ENCODE measurements around the gene TMEM134. TPM values are rescaled to one million over a fixed set of nuclear protein-coding genes. Genes with fewer than 3 reads are reported as not detected.

Gene TMEM134
- total and polyA plus RNA-seq, 9 of the 15 experiments (the other 6 are each of a cell fraction or from before 2014, with no cell fraction given): 0.63 to 48.4 (median 10.7) TPM

DNA sequence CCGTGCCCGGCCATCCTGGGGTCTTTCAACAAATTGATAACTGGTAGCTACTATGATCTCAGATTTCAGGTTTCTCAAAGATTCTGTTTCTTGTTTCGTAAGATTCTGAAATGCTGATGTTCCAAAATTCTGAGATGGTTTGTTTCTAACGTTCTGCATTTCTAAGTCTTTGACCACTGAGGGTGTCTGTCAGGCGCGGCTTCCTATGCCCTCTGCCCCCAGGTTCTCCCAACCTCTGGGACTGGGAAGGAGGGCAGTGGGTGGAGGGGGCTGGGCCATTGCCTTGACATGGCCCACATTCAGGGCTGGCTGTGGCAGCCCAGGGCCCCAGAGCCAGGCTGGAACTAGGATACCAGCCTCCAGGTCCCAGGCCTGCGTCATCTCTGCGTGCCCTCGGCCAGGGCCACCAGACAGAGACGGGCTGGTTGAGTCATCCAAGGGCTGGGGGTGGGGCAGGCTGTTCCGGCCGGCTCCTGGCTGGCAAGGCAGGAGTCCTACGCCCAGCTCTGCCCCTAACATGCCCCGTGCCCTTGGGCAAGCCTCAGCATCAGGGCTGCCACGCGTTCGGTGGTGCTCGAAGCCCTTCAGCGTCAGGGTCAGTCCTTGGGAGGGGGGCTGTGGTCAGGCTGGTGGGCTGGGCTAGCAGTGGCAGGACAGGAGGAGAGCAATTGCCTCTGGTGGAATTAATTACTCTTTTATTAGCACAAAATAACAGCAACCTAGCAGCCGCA, 5.2 kb downstream of the TMEM134 start (continued):
- TF ChIP-seq, protein P1, sequence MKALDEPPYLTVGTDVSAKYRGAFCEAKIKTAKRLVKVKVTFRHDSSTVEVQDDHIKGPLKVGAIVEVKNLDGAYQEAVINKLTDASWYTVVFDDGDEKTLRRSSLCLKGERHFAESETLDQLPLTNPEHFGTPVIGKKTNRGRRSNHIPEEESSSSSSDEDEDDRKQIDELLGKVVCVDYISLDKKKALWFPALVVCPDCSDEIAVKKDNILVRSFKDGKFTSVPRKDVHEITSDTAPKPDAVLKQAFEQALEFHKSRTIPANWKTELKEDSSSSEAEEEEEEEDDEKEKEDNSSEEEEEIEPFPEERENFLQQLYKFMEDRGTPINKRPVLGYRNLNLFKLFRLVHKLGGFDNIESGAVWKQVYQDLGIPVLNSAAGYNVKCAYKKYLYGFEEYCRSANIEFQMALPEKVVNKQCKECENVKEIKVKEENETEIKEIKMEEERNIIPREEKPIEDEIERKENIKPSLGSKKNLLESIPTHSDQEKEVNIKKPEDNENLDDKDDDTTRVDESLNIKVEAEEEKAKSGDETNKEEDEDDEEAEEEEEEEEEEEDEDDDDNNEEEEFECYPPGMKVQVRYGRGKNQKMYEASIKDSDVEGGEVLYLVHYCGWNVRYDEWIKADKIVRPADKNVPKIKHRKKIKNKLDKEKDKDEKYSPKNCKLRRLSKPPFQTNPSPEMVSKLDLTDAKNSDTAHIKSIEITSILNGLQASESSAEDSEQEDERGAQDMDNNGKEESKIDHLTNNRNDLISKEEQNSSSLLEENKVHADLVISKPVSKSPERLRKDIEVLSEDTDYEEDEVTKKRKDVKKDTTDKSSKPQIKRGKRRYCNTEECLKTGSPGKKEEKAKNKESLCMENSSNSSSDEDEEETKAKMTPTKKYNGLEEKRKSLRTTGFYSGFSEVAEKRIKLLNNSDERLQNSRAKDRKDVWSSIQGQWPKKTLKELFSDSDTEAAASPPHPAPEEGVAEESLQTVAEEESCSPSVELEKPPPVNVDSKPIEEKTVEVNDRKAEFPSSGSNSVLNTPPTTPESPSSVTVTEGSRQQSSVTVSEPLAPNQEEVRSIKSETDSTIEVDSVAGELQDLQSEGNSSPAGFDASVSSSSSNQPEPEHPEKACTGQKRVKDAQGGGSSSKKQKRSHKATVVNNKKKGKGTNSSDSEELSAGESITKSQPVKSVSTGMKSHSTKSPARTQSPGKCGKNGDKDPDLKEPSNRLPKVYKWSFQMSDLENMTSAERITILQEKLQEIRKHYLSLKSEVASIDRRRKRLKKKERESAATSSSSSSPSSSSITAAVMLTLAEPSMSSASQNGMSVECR (CRISPR knock-in tag; IDR thresholded peaks at IDR 0.05): no peak; the same call in 1 of the 2 replicates
- TF ChIP-seq KAT2B (IDR thresholded peaks at IDR 0.05; ENCODE audit: low read depth, low read length) (no peak), JUN (IDR thresholded peaks at IDR 0.05; ENCODE audit: borderline replicate concordance, low read depth, low read length) (peak; percentile 91), JUN (CRISPR knock-in tag; IDR thresholded peaks at IDR 0.05; ENCODE audit: borderline replicate concordance) (no peak), HDAC6 (IDR thresholded peaks at IDR 0.05; ENCODE audit: low read depth, low read length) (no peak), ASH1L (IDR thresholded peaks at IDR 0.05; ENCODE audit: borderline replicate concordance, low read depth, partially characterized antibody) (no peak), POLR2H (tag; IDR thresholded peaks at IDR 0.05; ENCODE audit: low read depth) (peak; percentile 46; the same call in 1 of the 2 replicates), EGR1 (conservative IDR thresholded peaks at IDR 0.05) (no peak), GTF2E2 (tag; IDR thresholded peaks at IDR 0.05) (no peak), MEIS2 (IDR thresholded peaks at IDR 0.05; ENCODE audit: partially characterized antibody) (no peak)
- TF ChIP-seq, protein P2, sequence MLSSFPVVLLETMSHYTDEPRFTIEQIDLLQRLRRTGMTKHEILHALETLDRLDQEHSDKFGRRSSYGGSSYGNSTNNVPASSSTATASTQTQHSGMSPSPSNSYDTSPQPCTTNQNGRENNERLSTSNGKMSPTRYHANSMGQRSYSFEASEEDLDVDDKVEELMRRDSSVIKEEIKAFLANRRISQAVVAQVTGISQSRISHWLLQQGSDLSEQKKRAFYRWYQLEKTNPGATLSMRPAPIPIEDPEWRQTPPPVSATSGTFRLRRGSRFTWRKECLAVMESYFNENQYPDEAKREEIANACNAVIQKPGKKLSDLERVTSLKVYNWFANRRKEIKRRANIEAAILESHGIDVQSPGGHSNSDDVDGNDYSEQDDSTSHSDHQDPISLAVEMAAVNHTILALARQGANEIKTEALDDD (IDR thresholded peaks at IDR 0.05): no peak
- TF ChIP-seq, protein P3, sequence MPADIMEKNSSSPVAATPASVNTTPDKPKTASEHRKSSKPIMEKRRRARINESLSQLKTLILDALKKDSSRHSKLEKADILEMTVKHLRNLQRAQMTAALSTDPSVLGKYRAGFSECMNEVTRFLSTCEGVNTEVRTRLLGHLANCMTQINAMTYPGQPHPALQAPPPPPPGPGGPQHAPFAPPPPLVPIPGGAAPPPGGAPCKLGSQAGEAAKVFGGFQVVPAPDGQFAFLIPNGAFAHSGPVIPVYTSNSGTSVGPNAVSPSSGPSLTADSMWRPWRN (IDR thresholded peaks at IDR 0.05; ENCODE audit: low read depth): no peak
- TF ChIP-seq, protein P4, sequence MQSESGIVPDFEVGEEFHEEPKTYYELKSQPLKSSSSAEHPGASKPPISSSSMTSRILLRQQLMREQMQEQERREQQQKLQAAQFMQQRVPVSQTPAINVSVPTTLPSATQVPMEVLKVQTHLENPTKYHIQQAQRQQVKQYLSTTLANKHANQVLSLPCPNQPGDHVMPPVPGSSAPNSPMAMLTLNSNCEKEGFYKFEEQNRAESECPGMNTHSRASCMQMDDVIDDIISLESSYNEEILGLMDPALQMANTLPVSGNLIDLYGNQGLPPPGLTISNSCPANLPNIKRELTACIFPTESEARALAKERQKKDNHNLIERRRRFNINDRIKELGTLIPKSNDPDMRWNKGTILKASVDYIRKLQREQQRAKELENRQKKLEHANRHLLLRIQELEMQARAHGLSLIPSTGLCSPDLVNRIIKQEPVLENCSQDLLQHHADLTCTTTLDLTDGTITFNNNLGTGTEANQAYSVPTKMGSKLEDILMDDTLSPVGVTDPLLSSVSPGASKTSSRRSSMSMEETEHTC (IDR thresholded peaks at IDR 0.05): no peak
- TF ChIP-seq, protein P5, sequence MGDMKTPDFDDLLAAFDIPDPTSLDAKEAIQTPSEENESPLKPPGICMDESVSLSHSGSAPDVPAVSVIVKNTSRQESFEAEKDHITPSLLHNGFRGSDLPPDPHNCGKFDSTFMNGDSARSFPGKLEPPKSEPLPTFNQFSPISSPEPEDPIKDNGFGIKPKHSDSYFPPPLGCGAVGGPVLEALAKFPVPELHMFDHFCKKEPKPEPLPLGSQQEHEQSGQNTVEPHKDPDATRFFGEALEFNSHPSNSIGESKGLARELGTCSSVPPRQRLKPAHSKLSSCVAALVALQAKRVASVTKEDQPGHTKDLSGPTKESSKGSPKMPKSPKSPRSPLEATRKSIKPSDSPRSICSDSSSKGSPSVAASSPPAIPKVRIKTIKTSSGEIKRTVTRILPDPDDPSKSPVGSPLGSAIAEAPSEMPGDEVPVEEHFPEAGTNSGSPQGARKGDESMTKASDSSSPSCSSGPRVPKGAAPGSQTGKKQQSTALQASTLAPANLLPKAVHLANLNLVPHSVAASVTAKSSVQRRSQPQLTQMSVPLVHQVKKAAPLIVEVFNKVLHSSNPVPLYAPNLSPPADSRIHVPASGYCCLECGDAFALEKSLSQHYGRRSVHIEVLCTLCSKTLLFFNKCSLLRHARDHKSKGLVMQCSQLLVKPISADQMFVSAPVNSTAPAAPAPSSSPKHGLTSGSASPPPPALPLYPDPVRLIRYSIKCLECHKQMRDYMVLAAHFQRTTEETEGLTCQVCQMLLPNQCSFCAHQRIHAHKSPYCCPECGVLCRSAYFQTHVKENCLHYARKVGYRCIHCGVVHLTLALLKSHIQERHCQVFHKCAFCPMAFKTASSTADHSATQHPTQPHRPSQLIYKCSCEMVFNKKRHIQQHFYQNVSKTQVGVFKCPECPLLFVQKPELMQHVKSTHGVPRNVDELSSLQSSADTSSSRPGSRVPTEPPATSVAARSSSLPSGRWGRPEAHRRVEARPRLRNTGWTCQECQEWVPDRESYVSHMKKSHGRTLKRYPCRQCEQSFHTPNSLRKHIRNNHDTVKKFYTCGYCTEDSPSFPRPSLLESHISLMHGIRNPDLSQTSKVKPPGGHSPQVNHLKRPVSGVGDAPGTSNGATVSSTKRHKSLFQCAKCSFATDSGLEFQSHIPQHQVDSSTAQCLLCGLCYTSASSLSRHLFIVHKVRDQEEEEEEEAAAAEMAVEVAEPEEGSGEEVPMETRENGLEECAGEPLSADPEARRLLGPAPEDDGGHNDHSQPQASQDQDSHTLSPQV (IDR thresholded peaks at IDR 0.05): peak; percentile 96

All from K562 (cell line).